HAP-1 (cell line): Measurements from ENCODE around the gene MYO10.

Source experiments
- DNase-seq, 2 experiments: peaks; one replicate each; pipeline ENCODE4 v3.0.0-alpha.2; 2016 to 2020; ENCODE audit warnings: low spot score in 2 of 2
- H3K27me3 ChIP-seq: fragments of 250-450 bp; sonication (Bioruptor Pico); 2 replicates; pipeline ENCODE4 v1.5.1; 2020; ENCODE audit warnings: low read depth, mild to moderate bottlenecking, moderate library complexity
- H3K36me3 ChIP-seq: fragments of 250-450 bp; sonication (Bioruptor Pico); replicated peaks from 2 replicates; pipeline ENCODE4 v1.5.1; 2020; ENCODE audit warnings: mild to moderate bottlenecking
- H3K4me1 ChIP-seq: fragments of 250-450 bp; sonication (Bioruptor Pico); 2 replicates; pipeline ENCODE4 v1.5.1; 2020; ENCODE audit warnings: mild to moderate bottlenecking
- H3K4me3 ChIP-seq: fragments of 250-450 bp; sonication (Bioruptor Pico); 2 replicates; pipeline ENCODE4 v1.5.1; 2020; ENCODE audit warnings: mild to moderate bottlenecking, moderate library complexity
- H3K9me3 ChIP-seq: fragments of 250-450 bp; sonication (Bioruptor Pico); 2 replicates; pipeline ENCODE4 v1.5.1; 2020; ENCODE audit warnings: mild to moderate bottlenecking, moderate library complexity
- in situ Hi-C: fragments of 300-500 bp; cut with MboI; formaldehyde crosslinking; loops from 3 replicates; pipeline ENCODE4 v1.14.3; 2020; ENCODE audit warnings: low sequenced_read_pairs, inconsistent platforms, mixed read lengths

Gene MYO10

GRCh38 chr5:16918891-16919671 is 17.0 kb downstream of the MYO10 start:
- no peak overlapping the region for H3K4me3 ChIP-seq
- in situ Hi-C loops: no loop called here
- no peaks in the 10 kb centered on the region for H3K27me3 ChIP-seq
- DNase-seq: no peak
- H3K4me1 ChIP-seq: peaks cover 4% of the 10 kb centered on the region; the same call in 1 of the 2 replicates
- H3K36me3 ChIP-seq: no peaks in the 10 kb centered on the region; the same call in 1 of the 2 replicates
- H3K9me3 ChIP-seq: no peaks in the 10 kb centered on the region

GRCh38 chr5:16918156-16918555 is 17.9 kb downstream of the MYO10 start:
- H3K27me3 ChIP-seq: no peaks in the 10 kb centered on the region
- peaks cover 7% of the 10 kb centered on the region for H3K4me1 ChIP-seq
- no peaks in the 10 kb centered on the region; the same call in 1 of the 2 replicates for H3K36me3 ChIP-seq
- no peak overlapping the region for H3K4me3 ChIP-seq
- no peaks in the 10 kb centered on the region for H3K9me3 ChIP-seq
- in situ Hi-C loops: no loop called here
- DNase-seq: no peak

- H3K27me3 ChIP-seq: no peaks in the 10 kb centered on the region
- no peak overlapping the region for H3K4me3 ChIP-seq
- no peaks in the 10 kb centered on the region; the same call in 1 of the 2 replicates for H3K36me3 ChIP-seq
- in situ Hi-C loops: no loop called here
- no peak for DNase-seq
- H3K9me3 ChIP-seq: no peaks in the 10 kb centered on the region
- H3K4me1 ChIP-seq: peaks cover 10% of the 10 kb centered on the region
Observed at GRCh38 chr5:16916262-16916878, 19.7 kb downstream of the MYO10 start.

- Histone ChIP-seq H3K9me3 (no peaks in the 10 kb centered on the region), H3K36me3 (no peaks in the 10 kb centered on the region; the same call in 1 of the 2 replicates), H3K4me1 (peaks cover 10% of the 10 kb centered on the region), H3K4me3 (no peak overlapping the region), H3K27me3 (no peaks in the 10 kb centered on the region)
- no peak for DNase-seq
- in situ Hi-C loops: no loop called here
Observed at GRCh38 chr5:16914584-16914983, 21.5 kb downstream of the MYO10 start.

- in situ Hi-C loops: no loop called here
- Histone ChIP-seq H3K27me3 (no peaks in the 10 kb centered on the region), H3K4me1 (peaks cover 12% of the 10 kb centered on the region), H3K36me3 (no peaks in the 10 kb centered on the region; the same call in 1 of the 2 replicates), H3K4me3 (no peak overlapping the region), H3K9me3 (no peaks in the 10 kb centered on the region)
- no peak for DNase-seq
Observed at GRCh38 chr5:16914108-16914435, 22.0 kb downstream of the MYO10 start.

- Histone ChIP-seq H3K36me3 (no peaks in the 10 kb centered on the region; the same call in 1 of the 2 replicates), H3K4me1 (peaks cover 18% of the 10 kb centered on the region), H3K9me3 (no peaks in the 10 kb centered on the region), H3K4me3 (no peak overlapping the region), H3K27me3 (no peaks in the 10 kb centered on the region)
- in situ Hi-C loops: no loop called here
- DNase-seq: no peak
Observed at GRCh38 chr5:16913187-16914107, 22.6 kb downstream of the MYO10 start.

- Histone ChIP-seq H3K9me3 (0 out of 2 replicates have a peak, but pooled peaks cover 2% of the 10 kb centered on the region), H3K4me1 (peaks cover 20% of the 10 kb centered on the region), H3K4me3 (no peak overlapping the region), H3K27me3 (no peaks in the 10 kb centered on the region), H3K36me3 (no peaks in the 10 kb centered on the region; the same call in 1 of the 2 replicates)
- no peak for DNase-seq
- in situ Hi-C loops: no loop called here
Observed at GRCh38 chr5:16912080-16912479, 24.0 kb downstream of the MYO10 start.

GRCh38 chr5:16909464-16909863 is 26.6 kb downstream of the MYO10 start:
- H3K36me3 ChIP-seq: no peaks in the 10 kb centered on the region
- H3K27me3 ChIP-seq: no peaks in the 10 kb centered on the region
- no peak overlapping the region for H3K4me3 ChIP-seq
- H3K4me1 ChIP-seq: peaks cover 16% of the 10 kb centered on the region
- peak; percentile 36 to 61 for DNase-seq
- 0 out of 2 replicates have a peak, but pooled peaks cover 2% of the 10 kb centered on the region for H3K9me3 ChIP-seq
- in situ Hi-C loops: no loop called here

GRCh38 chr5:16907270-16907669 is 28.8 kb downstream of the MYO10 start:
- no peaks in the 10 kb centered on the region for H3K27me3 ChIP-seq
- H3K4me1 ChIP-seq: peaks cover 28% of the 10 kb centered on the region
- H3K36me3 ChIP-seq: no peaks in the 10 kb centered on the region
- in situ Hi-C loops: no loop called here
- DNase-seq: no peak
- H3K4me3 ChIP-seq: no peak overlapping the region
- H3K9me3 ChIP-seq: 0 out of 2 replicates have a peak, but pooled peaks cover 2% of the 10 kb centered on the region

- no peak for DNase-seq
- H3K36me3 ChIP-seq: no peaks in the 10 kb centered on the region
- in situ Hi-C loops: no loop called here
- no peak overlapping the region for H3K4me3 ChIP-seq
- H3K27me3 ChIP-seq: no peaks in the 10 kb centered on the region
- peaks cover 28% of the 10 kb centered on the region for H3K4me1 ChIP-seq
- H3K9me3 ChIP-seq: 0 out of 2 replicates have a peak, but pooled peaks cover 2% of the 10 kb centered on the region
Observed at GRCh38 chr5:16906255-16906654, 29.8 kb downstream of the MYO10 start.

GRCh38 chr5:16903480-16904300 is 32.4 kb downstream of the MYO10 start:
- DNase-seq: peak in 1 of 2 experiments; percentile 38
- in situ Hi-C loops: no loop called here
- peaks cover 28% of the 10 kb centered on the region for H3K4me1 ChIP-seq

GRCh38 chr5:16902846-16903245 is 33.2 kb downstream of the MYO10 start:
- Histone ChIP-seq H3K4me3 (no peak overlapping the region), H3K27me3 (no peaks in the 10 kb centered on the region), H3K36me3 (no peaks in the 10 kb centered on the region), H3K9me3 (0 out of 2 replicates have a peak, but pooled peaks cover under 1% of the 10 kb centered on the region), H3K4me1 (peaks cover 29% of the 10 kb centered on the region)
- DNase-seq: peak in 1 of 2 experiments; percentile 30
- in situ Hi-C loops: no loop called here

More at GRCh38 chr5:16903480-16904300, 32.4 kb downstream of the MYO10 start:
- Histone ChIP-seq H3K27me3 (no peaks in the 10 kb centered on the region), H3K9me3 (0 out of 2 replicates have a peak, but pooled peaks cover 2% of the 10 kb centered on the region), H3K4me3 (no peak overlapping the region), H3K36me3 (no peaks in the 10 kb centered on the region)
